Inflammatory macrophage treated with lipopolysaccharide for 1 hour (primary cell): ENCODE measurements around the gene ABHD6.
A peak's percentile ranks its signal among the peaks of the same experiment; 100 is the strongest.
"Not testable (repeated sequence)": the region's sequence is repeated elsewhere in the genome, so short reads cannot be mapped to it uniquely, and the experiment has no call there.

Experiments used
- DNase-seq, 2 donors: peaks; one replicate each; pipeline ENCODE4 v3.0.0-alpha.2; 2020 to 2022

Gene ABHD6

DNA sequence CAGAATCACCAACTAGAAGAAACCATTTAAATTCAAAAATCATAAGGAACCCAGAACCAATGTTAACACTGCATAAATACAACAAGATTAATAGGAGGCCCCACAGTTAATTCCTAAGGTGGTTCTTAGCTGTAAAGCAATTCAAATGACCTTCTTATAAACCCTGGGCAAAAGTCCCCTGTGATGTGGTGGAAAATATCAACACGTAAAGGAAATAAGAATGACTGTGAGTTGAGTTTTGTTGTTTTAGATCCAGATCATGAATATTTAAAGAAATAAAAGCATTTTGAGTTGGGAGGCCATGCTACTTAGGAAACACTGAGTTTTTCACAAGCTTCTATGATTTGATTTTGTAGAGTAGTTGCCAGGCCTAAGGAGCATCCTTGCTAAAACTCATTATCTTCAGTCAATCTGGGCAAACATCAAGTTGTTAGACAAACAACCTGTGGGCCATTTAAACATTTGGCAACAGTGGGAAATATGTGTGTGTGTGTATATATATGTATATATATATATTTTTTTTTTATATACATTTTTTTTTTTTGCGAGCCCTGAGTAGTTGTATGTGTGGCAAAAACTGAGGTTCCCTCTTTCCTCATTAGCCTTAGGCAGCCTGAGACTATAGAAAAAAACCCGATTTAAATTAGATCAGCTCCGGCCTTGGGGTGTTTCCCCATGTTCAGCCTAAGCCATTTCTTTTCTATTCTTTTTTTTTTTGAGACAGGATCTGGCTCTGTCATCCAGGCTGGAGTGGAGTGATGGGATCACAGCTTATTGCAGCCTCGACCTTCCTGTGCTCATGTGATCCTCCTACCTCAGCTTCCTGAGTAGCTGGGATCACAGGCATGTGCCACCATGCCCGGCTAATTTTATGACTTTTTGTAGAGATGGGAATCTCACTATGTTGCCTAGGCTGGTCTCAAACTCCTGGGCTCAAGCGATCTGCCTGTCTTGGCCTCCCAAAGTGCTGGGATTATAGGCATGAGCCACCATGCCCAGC, 87.1 kb downstream of the ABHD6 start:
- DNase-seq: no peak

DNA sequence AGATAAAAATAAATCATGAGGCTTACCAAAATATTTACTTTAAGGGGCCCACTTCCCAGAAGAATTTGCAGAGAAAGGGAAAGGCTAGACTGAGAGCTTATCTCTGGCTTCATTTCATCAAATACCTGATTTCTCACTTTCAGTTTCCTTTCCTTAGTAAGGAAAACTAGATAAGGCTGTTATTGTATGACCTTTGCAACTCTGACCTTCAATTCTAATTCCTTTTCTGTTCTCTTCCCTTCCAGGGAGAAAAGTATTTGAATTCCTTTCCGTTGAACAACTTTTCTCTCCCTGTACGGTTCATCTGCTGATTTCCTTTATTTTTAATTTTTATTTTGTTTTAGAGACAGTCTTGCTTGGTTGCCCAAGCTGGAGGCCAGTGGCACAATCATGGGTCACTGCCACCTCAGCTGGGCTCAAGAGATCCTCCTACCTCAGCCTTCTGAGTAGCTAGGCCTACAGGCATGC, 88.0 kb downstream of the ABHD6 start:
- no peak for DNase-seq

DNA sequence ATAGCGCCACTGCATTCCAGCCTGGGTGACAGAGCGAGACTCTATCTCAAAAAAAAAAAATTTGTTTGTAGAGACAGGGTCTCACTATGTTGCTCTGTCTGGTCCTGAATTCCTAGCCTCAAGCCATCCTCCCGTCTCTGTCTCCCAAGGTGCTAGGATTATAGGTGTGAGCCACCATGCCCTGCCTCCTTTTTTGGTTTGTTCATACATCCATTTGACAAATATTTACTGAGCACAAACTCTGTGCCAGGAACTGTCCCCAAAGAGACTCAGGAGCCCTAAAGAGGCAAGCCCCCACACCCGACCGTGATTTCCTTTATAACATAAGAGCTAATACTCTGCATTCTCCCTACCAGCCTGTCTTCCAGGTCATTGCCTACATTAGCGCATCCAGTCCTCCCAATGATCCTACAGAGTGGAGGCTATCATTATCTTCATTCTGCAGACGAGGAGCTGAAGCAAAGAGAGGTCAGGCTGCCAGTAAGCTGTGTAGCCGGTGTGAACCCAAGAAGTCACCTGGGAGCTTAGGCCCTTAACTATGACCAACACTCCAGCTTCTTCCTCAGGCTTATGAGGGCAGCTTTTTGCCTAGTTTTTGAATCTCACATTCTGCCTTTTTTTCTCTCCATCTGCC, 88.8 kb downstream of the ABHD6 start:
- no peak for DNase-seq

GRCh38 chr3:58329150-58329921, 91.7 kb downstream of the ABHD6 start:
- no peak for DNase-seq

DNA sequence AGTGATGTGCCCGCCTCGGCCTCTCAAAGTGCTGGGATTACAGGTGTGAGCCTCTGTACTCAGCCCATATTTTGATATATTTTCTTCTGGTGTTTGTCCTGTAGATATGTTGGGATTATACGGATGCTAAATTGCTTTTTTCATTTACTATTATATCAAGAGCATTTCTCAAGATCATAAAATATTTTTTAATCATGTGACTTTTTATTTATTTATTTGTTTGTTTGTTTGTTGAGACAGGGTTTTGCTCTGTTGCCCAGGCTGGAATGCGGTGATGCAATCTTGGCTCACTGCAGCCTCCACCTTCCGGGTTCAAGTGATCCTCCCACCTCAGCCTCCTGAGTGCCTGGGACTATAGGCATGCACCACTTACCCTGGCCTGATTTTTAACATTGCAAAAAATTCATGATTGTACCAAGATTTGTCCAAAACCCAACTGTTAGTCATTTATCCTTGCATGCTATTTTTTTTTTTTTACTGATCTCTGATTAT, 92.4 kb downstream of the ABHD6 start:
- no peak for DNase-seq

- no peak for DNase-seq
Observed at GRCh38 chr3:58331593-58332152, 94.1 kb downstream of the ABHD6 start.

DNA sequence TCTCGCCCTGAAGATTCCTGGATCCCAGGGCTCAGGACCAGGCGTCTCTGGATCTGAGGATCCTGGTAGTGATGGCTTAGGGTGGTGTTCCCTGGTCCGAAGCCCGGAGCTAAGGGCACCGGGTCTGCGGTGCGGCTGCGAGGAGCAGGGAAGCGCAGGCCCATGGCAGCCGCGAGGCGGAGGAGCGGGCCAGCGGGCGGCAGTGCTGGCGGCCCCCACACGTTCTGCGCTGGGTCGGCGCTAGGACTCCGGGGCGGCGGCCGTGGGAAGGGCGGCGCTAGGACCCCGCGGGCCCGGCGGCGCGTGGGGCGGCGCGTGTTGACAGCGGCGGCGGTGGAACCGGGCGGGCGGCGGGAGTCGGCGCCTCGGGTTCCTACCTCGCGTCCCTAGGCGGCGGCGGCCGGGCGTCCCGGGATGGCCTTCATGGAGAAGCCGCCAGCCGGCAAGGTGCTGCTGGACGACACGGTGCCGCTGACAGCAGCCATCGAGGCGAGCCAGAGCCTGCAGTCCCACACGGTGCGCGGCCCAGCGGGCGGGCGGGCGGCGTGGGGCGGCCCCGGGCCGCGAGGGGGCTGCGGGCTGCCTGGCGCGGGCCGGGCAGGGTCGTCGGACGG, 95.1 kb downstream of the ABHD6 start, which contains the start of gene PXK:
PXK (plus strand) TSS at position 318 of the 614 bp plus-strand sequence; CDS start at position 415, 97 bp downstream.
- peak; percentile 66 to 80 for DNase-seq

- no peak for DNase-seq
Observed at GRCh38 chr3:58333206-58334012, 95.8 kb downstream of the ABHD6 start.

DNA sequence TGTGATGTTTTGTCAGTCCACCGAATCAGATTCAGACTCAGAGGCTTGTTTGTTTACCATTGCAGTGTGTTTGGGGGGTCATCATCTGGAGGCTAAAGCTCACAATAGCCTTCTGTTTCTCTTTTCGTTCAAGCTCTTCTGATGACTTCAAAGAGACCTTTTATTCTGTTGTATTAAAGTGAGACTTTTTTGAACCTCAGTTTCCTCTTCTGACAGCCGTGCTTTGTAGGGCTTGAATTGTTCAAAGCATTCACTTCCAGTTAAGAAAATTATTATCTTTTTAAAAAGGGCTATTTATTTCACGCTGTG, 96.4 kb downstream of the ABHD6 start:
- no peak for DNase-seq

DNA sequence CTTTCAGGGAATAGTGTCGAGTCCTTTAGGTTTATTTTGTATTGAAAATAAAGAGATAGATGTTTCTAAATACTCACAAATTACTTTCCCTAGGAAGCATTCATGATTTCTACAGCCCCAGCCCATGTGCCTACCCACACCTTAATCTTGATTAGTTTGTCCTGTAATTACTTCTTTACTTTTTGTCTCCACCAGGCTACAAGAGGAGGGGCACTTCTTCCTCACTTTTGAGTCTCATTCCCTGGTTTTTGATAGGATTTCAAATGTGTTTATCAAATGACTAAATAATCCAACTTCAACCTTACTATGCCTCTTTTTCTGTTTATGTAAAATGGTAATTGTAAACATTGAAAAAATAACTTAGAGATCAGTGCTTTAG, 96.9 kb downstream of the ABHD6 start:
- DNase-seq: no peak

GRCh38 chr3:58335652-58335947, 98.0 kb downstream of the ABHD6 start:
- DNase-seq: no peak

- no peak for DNase-seq
Observed at GRCh38 chr3:58336135-58336882, 98.7 kb downstream of the ABHD6 start.

- DNase-seq: no peak
Observed at GRCh38 chr3:58337190-58337589, 99.6 kb downstream of the ABHD6 start.

- DNase-seq: not testable (repeated sequence)
Observed at GRCh38 chr3:58339146-58339545, 101.6 kb downstream of the ABHD6 start.

GRCh38 chr3:58340594-58341244, 103.1 kb downstream of the ABHD6 start:
- no peak for DNase-seq

DNA sequence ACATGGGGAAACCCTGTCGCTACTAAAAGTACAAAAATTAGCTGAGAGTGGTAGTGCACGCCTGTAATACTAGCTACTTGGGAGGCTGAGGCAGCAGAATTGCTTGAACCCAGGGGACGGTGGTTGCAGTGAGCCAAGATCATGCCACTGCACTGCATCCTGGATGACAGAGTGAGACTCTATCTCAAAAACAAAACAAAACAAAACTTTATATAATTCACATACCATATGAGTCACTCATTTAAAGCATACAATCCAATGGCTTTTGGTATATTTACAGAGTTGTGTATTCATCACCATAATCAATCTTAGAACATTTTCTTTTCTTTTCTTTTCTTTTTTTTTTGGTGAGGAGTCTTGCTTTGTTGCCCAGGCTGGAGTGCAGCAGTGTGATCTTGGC, 103.8 kb downstream of the ABHD6 start:
- no peak for DNase-seq

GRCh38 chr3:58342676-58343075, 105.1 kb downstream of the ABHD6 start:
- DNase-seq: no peak
